Uterus (tissue), 4 donors: Measurements from ENCODE around the gene PTPRG. TPM values are rescaled to one million over a fixed set of nuclear protein-coding genes. Genes with fewer than 3 reads are reported as not detected.

Experiments
- DNase-seq, 2 donors: peaks; one replicate each; pipeline ENCODE4 v3.0.0-alpha.2; 2019 to 2020
- H3K27ac ChIP-seq, 2 donors: fragments of 200-600 bp; sonication (generic); 1 replicate in 1 of 2; 2 replicates in 1 of 2; pipeline ENCODE4 v1.5.1; 2016 to 2018
- H3K27me3 ChIP-seq, 2 donors: fragments of 200-600 bp; sonication (generic); one replicate each; pipeline ENCODE4 v1.5.1; 2018 to 2019; ENCODE audit warnings: control low read depth in 1 of 2
- H3K36me3 ChIP-seq, 2 donors: fragments of 200-600 bp; sonication (generic); one replicate each; pipeline ENCODE4 v1.5.1; 2019; ENCODE audit warnings: control low read depth in 1 of 2
- H3K4me1 ChIP-seq, 2 donors: fragments of 200-600 bp; sonication (generic); one replicate each; pipeline ENCODE4 v1.5.1; 2018 to 2019; ENCODE audit warnings: control low read depth in 1 of 2
- H3K4me3 ChIP-seq, 2 donors: fragments of 200-600 bp; sonication (generic); 1 replicate in 1 of 2; 2 replicates in 1 of 2; pipeline ENCODE4 v1.5.1; 2018 to 2019; ENCODE audit warnings: mild to moderate bottlenecking in 1 of 2
- H3K9me3 ChIP-seq, 2 donors: fragments of 200-600 bp; sonication (generic); one replicate each; pipeline ENCODE4 v1.5.1; 2019; ENCODE audit warnings: control low read depth in 1 of 2
- POLR2A ChIP-seq, 2 donors: fragments of 450-650 bp; IDR thresholded peaks; one replicate each; pipeline ENCODE4 v1.6.1; 2016; ENCODE audit warnings: antibody characterized with exemption in 2 of 2, mild to moderate bottlenecking in 1 of 2, moderate library complexity in 1 of 2
- intact Hi-C: fragments of 100-400 bp; cut with DNase I; formaldehyde crosslinking; loops from one replicate; pipeline ENCODE4 v1.15.1; 2023; ENCODE audit warnings: low total_unique reads
- total RNA-seq, 4 donors: library from RNA; depleted of rRNA in 3 of 4; stranded (reverse); fragments of >200 nt in 3 of 4; gene quantifications; one replicate each; pipeline versions ENCODE4 v1.1.0 to v1.2.4, GENCODE V29; 2014 to 2023
- TF ChIP-seq, protein P1 (sequence below), 4 experiments: fragments of 200-600 bp in 2 of 4; fragments of 450-650 bp in 2 of 4; sonication (generic) in 2 of 4; IDR thresholded peaks; one replicate each; pipeline ENCODE4 v1.5.1; 2016 to 2019; ENCODE audit warnings: antibody characterized with exemption in 4 of 4, mild to moderate bottlenecking in 2 of 4, moderate library complexity in 1 of 4
- donor health status: DM: yes; HTN: yes; CAD: no.

The PTPRG gene
- total RNA-seq, 4 donors from 2014 or later: 43.5 to 136 (median 62.6) TPM

DNA sequence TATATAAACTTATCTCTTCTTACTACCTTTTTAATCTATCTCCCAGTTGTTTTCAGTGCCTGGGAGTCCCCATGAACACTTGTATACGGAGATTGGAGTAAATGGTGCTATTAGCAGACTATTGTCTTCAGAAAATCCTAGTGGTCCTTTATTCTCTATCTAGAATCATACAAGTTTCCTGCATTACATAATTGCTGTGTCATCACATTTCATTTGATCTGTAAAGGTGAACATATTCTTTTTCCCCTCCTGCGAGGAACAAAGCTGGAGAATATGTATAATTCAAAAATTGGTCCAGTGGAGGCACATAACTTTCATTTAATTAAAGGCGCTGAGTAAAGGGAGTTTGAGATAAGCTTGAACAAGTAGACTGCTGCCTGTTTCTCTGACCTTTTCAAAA, 487.2 kb downstream of the PTPRG start:
- Histone ChIP-seq H3K9me3 (no peaks in the 10 kb centered on the region), H3K36me3 (no peaks in the 10 kb centered on the region), H3K27ac (no peak overlapping the region), H3K4me1 (no peaks in the 10 kb centered on the region), H3K27me3 (no peaks in the 10 kb centered on the region), H3K4me3 (no peak overlapping the region)
- no peak for TF ChIP-seq POLR2A (IDR thresholded peaks at IDR 0.05)
- TF ChIP-seq, protein P1, sequence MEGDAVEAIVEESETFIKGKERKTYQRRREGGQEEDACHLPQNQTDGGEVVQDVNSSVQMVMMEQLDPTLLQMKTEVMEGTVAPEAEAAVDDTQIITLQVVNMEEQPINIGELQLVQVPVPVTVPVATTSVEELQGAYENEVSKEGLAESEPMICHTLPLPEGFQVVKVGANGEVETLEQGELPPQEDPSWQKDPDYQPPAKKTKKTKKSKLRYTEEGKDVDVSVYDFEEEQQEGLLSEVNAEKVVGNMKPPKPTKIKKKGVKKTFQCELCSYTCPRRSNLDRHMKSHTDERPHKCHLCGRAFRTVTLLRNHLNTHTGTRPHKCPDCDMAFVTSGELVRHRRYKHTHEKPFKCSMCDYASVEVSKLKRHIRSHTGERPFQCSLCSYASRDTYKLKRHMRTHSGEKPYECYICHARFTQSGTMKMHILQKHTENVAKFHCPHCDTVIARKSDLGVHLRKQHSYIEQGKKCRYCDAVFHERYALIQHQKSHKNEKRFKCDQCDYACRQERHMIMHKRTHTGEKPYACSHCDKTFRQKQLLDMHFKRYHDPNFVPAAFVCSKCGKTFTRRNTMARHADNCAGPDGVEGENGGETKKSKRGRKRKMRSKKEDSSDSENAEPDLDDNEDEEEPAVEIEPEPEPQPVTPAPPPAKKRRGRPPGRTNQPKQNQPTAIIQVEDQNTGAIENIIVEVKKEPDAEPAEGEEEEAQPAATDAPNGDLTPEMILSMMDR (IDR thresholded peaks at IDR 0.05): no peak
- intact Hi-C loops: no loop called here
- no peak for DNase-seq

DNA sequence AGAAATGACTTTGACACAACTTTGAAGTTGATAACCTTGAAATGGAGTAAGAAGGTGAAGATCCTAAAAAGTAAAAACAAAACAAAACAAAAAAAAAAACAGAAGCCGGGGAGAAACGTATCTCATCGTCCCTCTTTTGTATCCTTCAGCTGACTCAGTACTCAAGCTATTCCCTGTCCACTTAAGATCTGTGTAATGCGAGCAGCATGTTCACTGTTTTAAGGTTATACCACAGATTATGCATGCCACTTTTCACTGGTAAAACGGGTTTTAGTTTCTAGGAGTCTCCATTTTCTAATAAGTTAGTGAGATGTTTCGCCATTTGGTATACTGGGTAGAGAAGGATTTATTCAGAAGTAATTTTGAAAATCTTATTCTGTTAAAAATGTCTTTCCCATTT, 487.7 kb downstream of the PTPRG start:
- no peak overlapping the region for H3K4me3 ChIP-seq
- no peaks in the 10 kb centered on the region for H3K27me3 ChIP-seq
- TF ChIP-seq, protein P1 (IDR thresholded peaks at IDR 0.05): no peak
- no peak overlapping the region for H3K27ac ChIP-seq
- intact Hi-C loops: no loop called here
- H3K9me3 ChIP-seq: no peaks in the 10 kb centered on the region
- DNase-seq: no peak
- H3K36me3 ChIP-seq: no peaks in the 10 kb centered on the region
- H3K4me1 ChIP-seq: no peaks in the 10 kb centered on the region

DNA sequence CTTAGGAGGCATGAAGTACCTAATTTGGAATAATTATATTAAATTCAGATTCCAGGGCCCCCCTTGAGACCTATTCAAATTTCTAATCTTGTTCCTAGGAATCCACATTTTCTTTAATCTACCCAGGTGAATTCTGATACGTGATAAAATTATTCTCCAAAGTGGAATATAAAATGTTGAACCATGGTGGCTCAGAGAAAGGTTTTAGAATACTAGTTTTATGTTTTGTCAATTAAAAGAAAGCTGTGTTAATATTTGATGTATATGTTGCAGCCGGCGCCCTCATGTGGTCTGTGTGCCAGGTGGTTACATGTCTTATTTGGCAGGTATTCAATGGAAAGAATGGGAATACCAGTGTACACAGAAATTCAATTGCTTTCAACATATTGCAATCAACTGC, 490.1 kb downstream of the PTPRG start:
- Histone ChIP-seq H3K4me3 (no peak overlapping the region), H3K27ac (no peak overlapping the region), H3K9me3 (no peaks in the 10 kb centered on the region), H3K27me3 (no peaks in the 10 kb centered on the region), H3K4me1 (no peaks in the 10 kb centered on the region), H3K36me3 (no peaks in the 10 kb centered on the region)
- DNase-seq: no peak
- TF ChIP-seq, protein P1 (IDR thresholded peaks at IDR 0.05): no peak
- no peak for TF ChIP-seq POLR2A (IDR thresholded peaks at IDR 0.05)
- intact Hi-C loops: no loop called here

DNA sequence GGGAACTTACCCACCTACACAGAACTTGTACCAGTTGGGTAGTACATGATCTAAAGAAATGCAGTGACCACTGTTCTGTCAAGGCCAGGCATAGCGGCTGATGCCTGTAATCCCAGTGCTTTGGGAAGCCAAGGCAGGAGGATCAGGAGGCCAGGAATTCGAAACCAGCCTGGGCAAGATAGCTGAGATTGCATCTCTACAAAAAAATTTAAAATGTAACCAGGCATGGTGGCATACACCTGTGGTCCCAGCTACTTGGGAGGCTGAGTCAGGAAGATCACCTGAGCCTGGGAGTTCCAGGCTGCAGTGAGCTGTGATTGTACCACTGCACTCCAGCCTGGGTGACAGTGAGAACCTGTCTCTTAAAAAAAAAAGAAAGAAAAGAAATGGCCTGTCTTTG, 491.0 kb downstream of the PTPRG start:
- H3K27me3 ChIP-seq: no peaks in the 10 kb centered on the region
- intact Hi-C loops: no loop called here
- no peaks in the 10 kb centered on the region for H3K36me3 ChIP-seq
- H3K27ac ChIP-seq: no peak overlapping the region
- H3K4me1 ChIP-seq: no peaks in the 10 kb centered on the region
- DNase-seq: no peak
- H3K9me3 ChIP-seq: no peaks in the 10 kb centered on the region
- H3K4me3 ChIP-seq: no peak overlapping the region
- TF ChIP-seq POLR2A (IDR thresholded peaks at IDR 0.05): no peak
- TF ChIP-seq, protein P1 (IDR thresholded peaks at IDR 0.05): no peak

DNA sequence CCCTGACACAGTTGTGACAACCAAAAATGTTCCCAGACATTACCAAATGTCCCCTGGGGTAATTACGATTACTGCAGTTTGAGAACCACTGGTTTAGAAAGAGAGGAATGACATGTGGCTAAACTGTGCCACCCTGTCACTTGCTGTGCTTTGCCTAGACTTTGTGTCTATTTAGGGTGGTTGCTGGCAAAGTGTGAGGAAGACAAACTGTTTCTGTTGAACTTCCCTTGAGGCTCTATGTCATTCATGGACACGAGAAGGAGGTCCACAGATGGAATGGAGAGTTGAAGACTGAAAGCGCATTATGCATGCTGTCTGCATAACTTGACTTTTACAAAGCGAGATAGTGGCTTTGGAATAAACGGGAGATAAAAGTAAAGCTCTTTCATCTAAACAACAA, 495.3 kb downstream of the PTPRG start:
- no peaks in the 10 kb centered on the region for H3K36me3 ChIP-seq
- intact Hi-C loops: no loop called here
- no peak overlapping the region for H3K4me3 ChIP-seq
- no peak for DNase-seq
- no peaks in the 10 kb centered on the region for H3K9me3 ChIP-seq
- no peaks in the 10 kb centered on the region for H3K4me1 ChIP-seq
- TF ChIP-seq, protein P1 (IDR thresholded peaks at IDR 0.05): no peak
- TF ChIP-seq POLR2A (IDR thresholded peaks at IDR 0.05): no peak
- H3K27me3 ChIP-seq: no peaks in the 10 kb centered on the region
- no peak overlapping the region for H3K27ac ChIP-seq
